ENCODE results near the gene MRPL27.
"Not testable (repeated sequence)": the region's sequence is repeated elsewhere in the genome, so short reads cannot be mapped to it uniquely, and the experiment has no call there.

The MRPL27 gene

DNA sequence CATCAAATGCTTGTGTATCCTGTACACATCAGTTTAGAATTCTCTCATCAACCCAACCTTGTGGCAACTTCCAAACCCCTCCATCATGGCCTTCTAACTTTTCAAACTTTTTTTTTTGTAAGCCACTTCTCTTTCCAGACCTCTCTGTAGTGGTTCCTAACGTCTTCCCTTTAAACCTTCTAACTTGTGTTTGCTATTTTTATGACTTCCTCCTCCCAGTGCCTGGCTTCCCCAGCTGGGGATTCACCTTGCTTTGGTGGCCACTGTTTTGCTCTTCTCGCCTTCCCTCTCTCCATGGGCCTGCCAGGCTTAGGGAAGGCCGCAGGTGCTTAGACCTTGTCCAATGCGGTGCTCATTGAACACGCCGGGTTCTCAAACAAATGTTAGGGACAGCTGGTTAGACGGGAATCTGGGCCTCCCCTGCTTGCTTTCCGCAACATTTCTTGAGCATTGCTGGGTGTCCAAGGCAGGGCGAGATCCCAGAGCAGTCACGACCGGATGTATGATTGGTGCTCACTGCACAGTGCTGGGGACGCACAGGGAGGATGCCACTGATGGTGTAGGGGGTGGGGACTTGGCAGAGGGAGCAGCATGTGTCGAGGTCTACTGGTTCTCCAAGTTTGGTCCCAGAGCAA is 28.1 kb downstream of the MRPL27 start:
- no peak for DNase-seq

DNA sequence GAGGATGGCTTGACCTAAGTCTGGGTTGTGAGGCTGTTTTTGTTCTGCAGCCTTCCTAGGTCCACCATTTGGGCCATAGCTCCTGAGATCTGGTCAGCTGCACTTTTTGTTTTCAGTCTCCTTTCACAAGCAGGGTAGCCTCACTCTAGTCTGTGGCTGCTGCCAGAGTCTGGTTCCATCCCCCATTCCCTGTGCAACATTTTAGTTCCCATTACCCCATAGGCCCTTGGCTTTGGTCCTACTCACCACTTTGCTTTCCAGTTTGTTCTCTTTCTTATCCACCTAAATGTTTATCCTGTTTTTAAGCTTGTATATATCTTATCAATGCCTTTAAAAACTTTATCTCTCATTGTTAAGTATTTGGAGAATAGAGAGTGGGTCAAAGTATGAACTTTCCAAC is 33.6 kb downstream of the MRPL27 start:
- no peak for DNase-seq

DNA sequence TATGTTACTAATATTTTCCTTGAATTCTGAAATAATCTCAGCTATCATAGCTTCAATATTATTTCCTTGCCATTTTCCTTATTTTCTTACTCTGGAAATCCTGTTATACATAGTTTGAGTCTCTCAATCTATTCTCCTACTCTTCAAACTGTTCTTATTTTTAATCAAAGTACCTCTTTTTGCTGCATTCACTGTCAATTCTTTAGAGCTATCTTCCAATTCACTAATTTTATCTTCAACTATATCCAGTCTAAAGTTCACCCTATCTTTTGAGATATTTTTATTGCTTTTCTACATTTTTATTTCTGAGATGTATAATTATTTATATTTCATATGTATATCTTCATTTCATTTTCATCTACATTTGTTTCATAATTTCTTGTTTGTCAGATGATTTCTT is 34.3 kb downstream of the MRPL27 start:
- DNase-seq = no peak

DNA sequence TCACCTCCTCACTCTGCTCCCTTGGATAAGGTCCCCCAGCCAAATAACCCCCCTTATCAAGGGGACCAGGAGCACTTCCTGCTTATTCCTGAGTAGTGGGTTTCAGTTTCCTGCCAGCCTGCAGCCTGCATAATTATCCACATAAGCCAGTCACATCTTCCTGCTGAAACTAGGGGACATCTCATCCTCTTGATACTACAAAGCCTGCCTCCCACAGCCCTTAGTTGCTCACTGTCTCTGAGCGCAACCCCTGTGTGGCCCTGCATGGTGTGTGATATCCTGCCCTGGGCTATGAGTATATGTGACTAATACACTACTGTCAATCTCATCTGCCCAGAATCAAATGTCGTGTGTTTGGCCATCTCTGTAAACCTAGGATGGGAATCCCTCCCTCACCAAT is 35.0 kb downstream of the MRPL27 start:
- no peak for DNase-seq

DNA sequence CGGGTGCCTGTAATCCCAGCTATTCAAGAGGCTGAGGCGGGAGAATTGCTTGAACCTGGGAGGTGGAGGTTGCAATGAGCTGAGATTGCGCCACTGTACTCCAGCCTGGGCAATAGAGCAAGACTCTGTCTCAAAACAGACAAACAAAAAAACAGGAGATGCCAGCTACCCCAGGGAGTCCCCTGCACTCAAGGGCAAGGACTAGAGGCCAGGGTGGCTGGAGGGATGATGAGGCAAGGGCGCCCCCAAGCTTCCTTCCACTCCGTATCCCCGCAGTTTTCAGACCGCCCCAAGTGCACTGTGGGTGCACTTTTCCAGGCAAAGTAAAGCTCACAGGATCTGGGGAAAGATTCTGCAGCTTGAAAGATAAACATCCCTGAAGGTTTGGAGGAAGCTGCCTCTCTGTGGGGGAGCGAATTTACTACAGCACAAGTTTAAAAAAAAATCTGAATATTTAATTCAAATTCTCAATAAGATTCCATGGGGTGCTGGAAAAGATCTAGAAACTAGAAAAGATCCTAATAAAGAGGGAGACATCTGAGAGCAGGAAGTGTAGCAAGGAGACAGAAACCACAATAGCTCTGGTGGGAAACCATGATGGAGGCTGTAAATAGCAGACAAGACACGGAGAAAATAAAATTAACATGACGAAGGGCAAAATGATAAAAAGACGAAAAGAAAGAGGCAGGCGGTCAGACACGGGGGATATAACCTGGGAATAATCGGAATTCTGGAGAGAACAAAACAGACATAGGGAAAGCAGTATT is 39.5 kb downstream of the MRPL27 start:
- DNase-seq = not testable (repeated sequence)

DNA sequence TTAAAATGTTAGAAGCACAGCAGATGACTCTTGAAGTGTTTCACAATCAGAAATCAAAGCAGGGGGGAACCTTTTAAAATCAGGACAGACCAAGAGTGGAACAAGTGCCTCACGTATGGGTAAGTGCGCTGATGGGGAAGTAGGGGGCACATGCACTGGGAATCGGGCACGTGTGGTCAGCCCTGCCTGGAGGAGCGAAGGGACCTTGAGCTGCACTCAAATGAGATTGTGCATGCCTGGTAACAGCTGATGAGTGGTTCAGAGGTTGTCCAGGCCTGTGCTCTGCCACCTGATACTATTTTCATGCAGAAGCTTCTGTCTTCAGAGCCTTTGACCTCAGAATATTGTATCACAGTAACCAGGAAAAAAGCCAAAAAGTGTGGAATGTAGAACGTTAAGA is 40.8 kb downstream of the MRPL27 start:
- no peak for DNase-seq

DNA sequence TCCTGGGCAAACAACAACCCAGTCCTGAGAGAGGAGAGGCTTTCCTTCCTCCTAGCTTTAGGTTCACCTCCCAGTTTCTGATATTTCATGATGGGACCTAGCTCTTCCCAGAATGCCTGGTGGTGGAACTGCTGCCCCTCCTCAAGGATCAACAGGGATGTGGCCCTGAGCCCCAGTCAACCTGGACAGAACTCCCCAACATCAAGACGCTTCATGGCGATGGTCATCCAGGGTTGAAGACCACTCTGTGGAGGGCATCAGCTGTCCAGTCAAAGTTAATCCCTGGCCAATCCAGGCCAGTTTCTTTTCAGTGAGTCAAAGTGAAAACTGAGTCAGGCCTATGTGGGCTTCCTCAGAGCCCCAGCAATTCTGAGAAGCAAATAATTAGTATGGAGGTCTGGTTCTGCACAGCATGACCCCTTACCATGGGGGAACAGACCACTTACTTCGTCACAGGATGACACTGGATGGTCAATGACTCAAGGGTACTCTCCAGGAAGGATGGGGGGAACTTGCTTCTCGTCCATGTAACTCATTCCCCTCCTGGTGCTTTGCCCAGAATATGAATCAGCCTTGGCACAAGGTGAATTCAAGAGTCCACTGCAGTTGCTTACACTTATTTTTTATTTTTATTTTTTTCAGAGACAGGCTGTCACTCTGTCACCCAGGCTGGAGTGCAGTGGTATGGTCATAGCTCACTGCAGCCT is 41.7 kb downstream of the MRPL27 start:
- no peak for DNase-seq

DNA sequence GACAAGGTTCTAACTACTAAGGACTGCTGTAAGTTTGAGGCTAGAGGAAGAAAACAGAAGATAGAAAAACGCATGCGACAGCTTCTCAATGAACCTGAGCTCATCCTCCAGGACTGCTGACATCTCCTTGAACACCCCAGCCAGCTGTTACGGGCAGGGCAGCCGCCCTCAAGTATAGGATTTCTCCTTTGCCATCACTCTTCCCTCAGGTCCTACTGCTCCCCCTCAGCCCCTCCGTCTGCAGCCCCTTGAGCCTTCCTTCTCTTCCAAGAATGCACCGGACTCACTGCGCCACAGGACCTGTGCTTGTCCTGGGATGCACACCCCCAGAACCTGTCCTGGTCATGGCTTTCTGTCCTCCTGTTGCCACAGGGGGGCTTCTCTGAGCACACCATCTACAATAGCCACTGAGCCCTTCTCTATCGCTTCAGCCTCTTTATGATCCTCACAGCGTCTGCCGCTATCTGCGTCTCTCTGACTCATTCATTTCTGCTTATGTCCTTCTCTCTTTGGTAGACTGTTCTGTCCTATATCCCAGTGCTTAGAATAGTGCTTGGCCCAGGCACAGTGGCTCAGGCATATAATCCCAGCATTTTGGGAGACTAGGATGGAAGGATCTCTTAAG is 42.7 kb downstream of the MRPL27 start:
- DNase-seq = no peak

DNA sequence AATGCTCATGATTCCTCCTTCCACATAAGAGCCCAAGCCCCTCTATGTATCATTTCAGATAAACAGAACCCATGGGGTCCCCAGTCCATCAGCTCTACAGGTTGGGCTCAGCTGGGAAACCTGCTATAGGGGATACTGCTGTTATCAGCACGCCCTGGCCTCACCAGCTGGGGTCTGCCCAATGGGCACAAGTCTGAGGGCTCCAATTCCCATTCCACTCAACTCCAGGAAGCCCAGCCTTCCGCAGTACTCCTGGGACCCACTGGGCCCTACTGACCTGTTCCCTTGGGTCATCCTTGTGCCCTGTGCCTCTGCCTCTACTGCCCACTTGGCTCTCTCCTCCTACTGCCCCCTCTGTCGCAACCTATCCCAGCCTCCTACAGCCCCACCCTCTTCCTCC is 43.3 kb downstream of the MRPL27 start:
- no peak for DNase-seq

DNA sequence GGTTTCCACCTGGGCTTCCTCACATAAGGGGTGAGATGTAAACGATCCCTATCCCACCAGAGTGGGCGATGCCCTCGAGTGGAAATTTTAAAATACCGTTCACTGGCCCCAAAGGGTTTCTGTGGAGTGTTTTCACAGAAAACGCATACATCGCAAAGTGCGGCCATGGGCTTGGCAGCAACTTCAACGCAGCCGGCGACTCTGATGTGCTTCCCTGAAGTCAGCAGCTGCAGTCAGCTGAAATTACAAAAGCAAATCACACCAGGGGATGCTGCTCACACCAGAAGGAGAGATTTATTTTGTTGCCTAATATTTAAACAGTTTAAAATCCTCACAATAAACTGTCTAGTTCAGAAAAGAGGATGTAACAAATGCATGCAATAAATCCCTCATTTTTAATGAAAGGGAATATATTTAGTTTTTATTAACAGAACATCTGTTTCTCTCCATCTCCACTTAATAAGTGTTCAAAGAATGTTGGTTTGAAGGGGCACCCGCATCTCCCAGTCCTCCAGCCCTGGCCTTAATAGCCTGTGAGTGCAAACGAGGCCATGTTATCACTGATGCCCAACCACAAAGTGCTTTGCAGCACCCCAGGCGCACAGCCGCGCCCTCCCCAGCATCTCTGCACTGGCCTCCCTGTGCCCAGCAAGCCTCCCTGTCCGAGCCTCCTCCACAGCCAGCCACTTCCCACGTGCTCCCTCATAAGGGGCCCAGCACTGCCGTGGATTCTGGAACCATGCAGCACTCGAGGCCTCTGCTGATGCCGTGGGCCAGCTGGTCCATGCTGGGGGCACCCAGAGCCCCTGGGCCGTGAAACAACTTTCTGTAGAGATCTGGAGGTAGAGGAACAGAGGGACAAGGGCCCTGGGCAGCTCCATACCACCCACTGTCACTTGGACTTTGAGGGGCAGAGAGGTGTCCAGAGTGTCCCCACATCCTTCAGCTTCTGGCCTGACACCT is 44.3 kb downstream of the MRPL27 start:
- no peak for DNase-seq

DNA sequence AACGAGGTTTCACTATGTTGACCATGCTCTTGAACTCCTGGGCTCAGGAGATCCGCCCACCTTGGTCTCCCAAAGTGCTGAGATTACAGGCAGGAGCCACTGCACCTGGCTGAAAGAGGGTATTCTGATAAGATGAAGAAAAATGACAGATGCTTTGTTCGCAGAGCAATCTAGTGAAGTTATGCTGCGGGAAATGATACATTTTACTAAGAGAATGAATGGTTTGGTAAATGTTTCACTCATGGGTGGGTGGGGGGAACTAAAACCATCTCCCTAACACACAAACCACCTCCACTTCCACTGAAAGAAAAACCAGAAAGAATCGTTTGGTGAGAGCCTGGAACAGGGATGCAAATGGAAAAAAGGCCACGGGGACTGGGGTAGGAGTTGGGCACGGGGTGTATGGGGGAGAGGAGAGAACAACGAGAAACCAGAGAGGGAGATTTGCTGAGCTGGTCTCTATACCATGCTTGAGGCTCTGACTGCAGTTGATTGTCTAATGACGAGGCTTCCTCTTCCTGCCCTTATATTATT is 46.1 kb downstream of the MRPL27 start:
- no peak for DNase-seq

DNA sequence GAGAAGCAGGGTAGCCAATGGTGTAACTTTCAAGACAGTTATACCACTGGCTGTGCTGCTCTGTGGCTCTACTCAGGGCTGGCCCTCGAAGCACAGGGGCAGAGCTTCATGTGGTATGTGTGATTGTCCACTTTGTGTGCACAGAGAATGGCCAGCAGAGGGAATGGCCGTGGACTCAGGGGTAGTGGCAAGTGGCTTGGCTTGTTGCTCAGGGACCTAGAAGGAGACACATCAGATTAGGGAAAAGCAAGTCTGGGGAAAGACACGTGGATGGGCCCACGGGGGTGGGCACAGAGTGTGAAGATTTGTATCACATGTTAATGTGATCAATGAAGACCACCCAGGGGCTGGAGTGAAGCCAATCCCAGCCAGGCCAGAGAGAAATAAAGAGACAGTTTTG is 47.1 kb downstream of the MRPL27 start:
- DNase-seq = no peak

DNA sequence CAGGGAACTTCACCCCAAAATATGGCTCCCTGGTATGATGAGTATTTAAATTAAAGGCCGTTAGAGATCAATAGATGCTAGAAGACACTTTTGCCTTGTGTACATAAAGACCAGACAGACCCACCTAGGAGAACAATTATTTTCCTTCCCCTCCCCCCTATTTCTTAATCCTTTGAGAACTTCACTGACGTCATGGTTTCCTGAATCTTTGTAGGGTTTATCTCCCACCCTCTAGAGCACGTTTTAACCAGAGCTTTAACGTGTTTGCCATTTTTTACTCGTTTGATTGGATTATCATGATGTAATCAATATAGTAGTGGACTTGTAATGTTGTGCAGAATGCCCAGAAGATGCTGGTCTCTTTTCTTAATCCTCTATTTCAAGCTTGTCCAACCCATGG is 49.9 kb downstream of the MRPL27 start:
- no peak for DNase-seq

DNA sequence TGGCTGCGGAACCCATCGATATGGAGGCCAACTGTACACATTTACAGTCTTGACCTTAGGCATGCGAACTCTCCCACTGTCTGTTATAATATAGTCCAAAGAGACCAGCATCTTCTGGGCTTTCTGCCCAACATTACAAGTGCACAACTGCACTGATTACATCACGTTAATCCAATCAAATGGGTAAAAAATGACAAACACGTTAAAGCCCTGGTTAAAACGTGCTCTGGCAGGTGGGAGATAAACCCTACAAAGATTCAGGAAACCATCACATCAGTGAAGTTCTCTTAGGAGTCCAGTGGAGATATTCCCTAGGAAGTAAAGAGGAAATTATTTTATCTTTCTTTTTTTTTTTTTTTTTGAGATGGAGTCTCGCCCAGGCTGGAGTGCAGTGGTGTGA is 50.7 kb downstream of the MRPL27 start:
- DNase-seq = no peak

DNA sequence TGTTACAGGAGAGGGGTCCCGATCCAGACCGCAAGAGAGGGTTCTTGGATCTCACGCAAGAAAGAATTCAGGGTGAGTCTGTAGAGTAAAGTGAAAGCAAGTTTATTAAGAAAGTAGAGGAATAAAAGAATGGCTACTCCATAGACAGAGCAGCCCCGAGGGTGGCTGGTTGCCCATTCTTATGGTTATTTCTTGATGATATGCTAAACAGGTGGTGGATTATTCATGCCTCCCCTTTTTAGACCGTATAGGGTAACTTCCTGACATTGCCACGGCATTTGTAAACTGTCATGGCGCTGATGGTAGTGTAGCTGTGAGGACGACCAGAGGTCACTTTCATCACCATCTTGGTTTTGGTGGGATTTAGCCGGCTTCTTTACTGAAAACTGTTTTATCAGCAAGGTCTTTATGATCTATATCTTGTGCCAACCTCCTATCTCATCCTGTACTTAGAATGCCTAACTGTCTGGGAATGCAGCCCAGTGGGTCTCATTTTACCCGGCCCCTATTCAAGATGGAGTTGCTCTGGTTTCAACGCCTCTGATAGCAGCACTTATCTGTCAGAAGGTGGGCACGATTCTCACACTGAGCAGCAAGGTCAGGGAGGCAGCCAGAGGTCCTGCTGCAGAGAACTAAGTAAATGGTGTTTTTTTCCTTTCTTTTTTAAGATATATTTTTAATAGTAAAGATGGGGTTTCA is 53.5 kb downstream of the MRPL27 start:
- DNase-seq = no peak

DNA sequence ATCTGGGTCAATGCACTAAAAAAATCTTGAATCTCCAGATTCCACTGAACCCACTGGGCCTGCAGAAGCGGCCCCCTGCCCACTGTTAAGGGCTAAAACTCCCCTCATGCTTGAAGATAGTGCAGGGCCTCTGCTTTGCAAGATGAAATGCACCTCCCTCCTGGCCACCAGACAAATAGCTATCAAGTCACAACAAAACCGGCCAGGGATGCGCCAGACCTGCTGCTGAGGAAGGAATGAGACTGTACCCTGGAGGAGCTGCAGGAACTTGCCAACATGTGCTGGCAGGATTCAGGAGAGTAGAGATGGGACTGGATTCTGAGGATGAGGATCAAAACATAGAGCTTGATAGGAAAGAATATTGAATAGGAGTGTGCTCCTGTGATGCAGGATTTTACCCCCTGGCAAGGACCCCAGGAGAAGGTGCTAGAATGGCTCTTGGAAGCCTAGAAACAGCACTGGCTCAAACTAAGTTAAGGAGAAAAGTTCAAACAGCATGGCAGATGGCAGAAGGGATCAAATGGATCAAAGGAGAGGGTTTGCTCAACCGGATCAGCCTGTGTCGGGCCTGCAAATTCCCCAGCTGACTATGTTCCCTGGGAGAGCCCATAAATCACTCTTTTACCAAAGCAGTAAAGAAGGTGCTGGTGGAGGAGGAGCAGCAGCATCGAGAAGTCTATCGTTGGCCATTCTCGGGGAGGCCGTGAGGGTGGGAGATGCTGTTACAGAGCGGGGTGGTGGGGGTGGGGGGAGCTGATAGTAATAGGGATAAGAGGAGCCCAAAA is 54.3 kb downstream of the MRPL27 start:
- no peak for DNase-seq

All from activated T-cell treated with anti-CD3 and anti-CD28 coated beads for 4 hours (primary cell).